NCI-H2196 (cell line): ENCODE measurements around the gene DLG1.

ENCODE experiments used
- DNase-seq: peaks from one replicate; lab custom pipeline; 2025; ENCODE audit not compliant: unreplicated experiment; lab: John Stamatoyannopoulos, UW

DLG1 gene

GRCh38 chr3:197298341-197298944 is at the start of gene DLG1:
Gene DLG1, minus strand, starts transcription at chr3:197298612. Its CDS starts 1,408 bp downstream, at chr3:197297204.
- peak; percentile 97 for DNase-seq

- no peak for DNase-seq
Observed at GRCh38 chr3:197348014-197348413, 49.6 kb upstream of the DLG1 start.

- no peak for DNase-seq
Observed at GRCh38 chr3:197345390-197345789, 47.0 kb upstream of the DLG1 start.

GRCh38 chr3:197344582-197345318 is 46.3 kb upstream of the DLG1 start:
- no peak for DNase-seq

- no peak for DNase-seq
Observed at GRCh38 chr3:197343656-197344408, 45.4 kb upstream of the DLG1 start.

- no peak for DNase-seq
Observed at GRCh38 chr3:197343111-197343510, 44.7 kb upstream of the DLG1 start.

GRCh38 chr3:197340521-197340871 is 42.1 kb upstream of the DLG1 start:
- DNase-seq: no peak

GRCh38 chr3:197339841-197340520 is 41.6 kb upstream of the DLG1 start:
- DNase-seq: no peak

- DNase-seq: no peak
Observed at GRCh38 chr3:197338586-197338985, 40.2 kb upstream of the DLG1 start.

- DNase-seq: no peak
Observed at GRCh38 chr3:197337656-197338055, 39.2 kb upstream of the DLG1 start.

- DNase-seq: no peak
Observed at GRCh38 chr3:197337214-197337613, 38.8 kb upstream of the DLG1 start.

- DNase-seq: no peak
Observed at GRCh38 chr3:197336348-197336747, 37.9 kb upstream of the DLG1 start.

GRCh38 chr3:197335428-197336132 is 37.2 kb upstream of the DLG1 start:
- no peak for DNase-seq

GRCh38 chr3:197333901-197334639 is 35.7 kb upstream of the DLG1 start:
- DNase-seq: no peak

- DNase-seq: no peak
Observed at GRCh38 chr3:197331131-197331530, 32.7 kb upstream of the DLG1 start.

GRCh38 chr3:197329382-197329781 is 31.0 kb upstream of the DLG1 start:
- DNase-seq: no peak

- no peak for DNase-seq
Observed at GRCh38 chr3:197328198-197328597, 29.8 kb upstream of the DLG1 start.

GRCh38 chr3:197327701-197328100 is 29.3 kb upstream of the DLG1 start:
- DNase-seq: no peak

GRCh38 chr3:197325773-197326172 is 27.4 kb upstream of the DLG1 start:
- DNase-seq: no peak

- no peak for DNase-seq
Observed at GRCh38 chr3:197322149-197322548, 23.7 kb upstream of the DLG1 start.
